ENCODE data around the gene SLC41A3. TPM values are rescaled to one million over a fixed set of nuclear protein-coding genes. Genes with fewer than 3 reads are reported as not detected.
"Not testable (repeated sequence)": the region's sequence is repeated elsewhere in the genome, so short reads cannot be mapped to it uniquely, and the experiment has no call there.

Gene SLC41A3
- total RNA-seq, 4 donors from 2014 or later, result 31.0 to 62.7 (median 37.5) TPM

DNA sequence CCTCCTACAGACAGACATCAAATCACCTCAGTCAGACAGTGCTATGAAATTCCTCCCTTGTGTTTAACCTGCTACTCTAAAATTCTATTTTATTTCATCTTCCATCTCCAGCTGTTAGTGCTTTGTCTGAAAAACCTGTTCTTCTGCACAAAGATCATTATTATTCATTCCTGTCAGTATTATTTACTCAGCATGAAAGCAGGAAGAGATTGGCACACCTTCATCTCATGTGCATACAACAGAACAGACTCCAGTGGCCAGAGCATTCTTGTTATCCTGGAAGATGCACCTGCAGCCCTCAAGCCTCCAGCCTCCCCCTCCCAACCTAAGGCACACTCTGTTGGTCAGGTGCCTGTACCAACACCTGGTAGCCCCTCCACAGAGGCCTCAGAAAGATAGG lies 116.8 kb downstream of the SLC41A3 start:
- Histone ChIP-seq H3K4me3 (no peak overlapping the region), H3K36me3 (no peaks in the 10 kb centered on the region), H3K4me1 (peaks cover 0 to 6% (median 0%) of the 10 kb centered on the region in 3 donors), H3K27ac (no peak overlapping the region), H3K9me3 (peaks cover 0 to 5% (median 0%) of the 10 kb centered on the region in 3 donors), H3K27me3 (peaks cover 19% of the 10 kb centered on the region)
- no peak for TF ChIP-seq EP300 (IDR thresholded peaks at IDR 0.05)
- no peak for ATAC-seq

DNA sequence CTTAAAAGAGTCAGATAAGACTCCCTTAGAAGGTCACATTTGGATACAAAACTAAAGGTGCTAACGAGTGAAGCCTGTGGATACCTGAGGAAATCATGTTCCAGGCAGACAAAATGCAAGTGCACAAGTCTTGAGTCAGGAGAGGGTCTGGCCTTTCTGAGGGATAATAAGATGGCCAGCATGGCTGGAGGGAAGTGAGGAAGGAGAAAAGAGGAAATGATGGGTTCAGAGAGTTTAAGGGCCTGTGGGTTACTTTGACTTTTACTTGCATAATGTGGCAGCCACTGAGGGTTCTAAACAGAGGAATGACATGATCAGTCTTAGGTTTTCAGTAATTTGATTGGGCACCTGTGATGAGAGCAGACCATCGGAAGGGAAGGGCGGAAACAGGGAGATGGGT lies 118.4 kb downstream of the SLC41A3 start:
- Histone ChIP-seq H3K9me3 (peaks cover 0 to 5% (median 0%) of the 10 kb centered on the region in 3 donors), H3K27ac (no peak overlapping the region), H3K36me3 (no peaks in the 10 kb centered on the region), H3K4me3 (no peak overlapping the region), H3K27me3 (peaks cover 12% of the 10 kb centered on the region), H3K4me1 (no peaks in the 10 kb centered on the region)
- 87 to 95% methylated on average over 3 of the region's 3 CpGs for WGBS, 2 donors (ENCODE audit: low coverage in 1 of 2)
- no peak for ATAC-seq
- no peak for TF ChIP-seq POLR2A (IDR thresholded peaks at IDR 0.05)

- 67 to 80% methylated on average over 1 of the region's 1 CpG for WGBS, 2 donors (ENCODE audit: low coverage in 1 of 2)
- not testable (repeated sequence) for H3K9me3 ChIP-seq, H3K27ac ChIP-seq, H3K36me3 ChIP-seq, H3K4me1 ChIP-seq, H3K4me3 ChIP-seq, ATAC-seq
- peaks cover 25% of the 10 kb centered on the region for H3K27me3 ChIP-seq
Measured at GRCh38 chr3:125963834-125964233, 120.1 kb downstream of the SLC41A3 start.

DNA sequence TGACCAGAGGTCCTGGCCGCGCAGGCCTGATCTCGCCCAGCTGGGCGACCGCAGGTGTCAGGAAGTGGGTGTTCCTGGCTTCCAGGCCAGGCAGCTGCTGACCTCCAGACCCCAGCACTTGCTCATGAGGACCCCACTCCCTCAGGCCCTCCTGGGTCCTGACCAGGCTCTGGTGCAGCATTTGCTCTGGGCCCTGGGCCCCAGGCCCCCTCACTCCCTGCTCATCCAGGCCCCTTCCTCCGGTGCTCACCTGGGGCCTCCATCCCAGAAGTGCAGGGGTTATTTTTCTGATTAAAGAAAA lies 122.7 kb downstream of the SLC41A3 start:
- WGBS, 2 donors (ENCODE audit: low coverage in 1 of 2), result 50 to 100% methylated on average over 1 to 2 of the region's 6 CpGs
- no peaks in the 10 kb centered on the region for H3K4me1 ChIP-seq
- no peak overlapping the region for H3K27ac ChIP-seq
- ATAC-seq, result no peak
- H3K36me3 ChIP-seq, result no peaks in the 10 kb centered on the region
- peaks cover 0 to 5% (median 0%) of the 10 kb centered on the region in 3 donors for H3K9me3 ChIP-seq
- no peak overlapping the region for H3K4me3 ChIP-seq
- no peak for TF ChIP-seq CTCF (IDR thresholded peaks at IDR 0.05)
- no peak for TF ChIP-seq POLR2AphosphoS5 (IDR thresholded peaks at IDR 0.05)
- TF ChIP-seq EP300 (IDR thresholded peaks at IDR 0.05), result no peak
- no peak for TF ChIP-seq POLR2A (IDR thresholded peaks at IDR 0.05)
- H3K27me3 ChIP-seq, result peaks cover 51% of the 10 kb centered on the region

GRCh38 chr3:125960456-125961288 lies 123.3 kb downstream of the SLC41A3 start:
- Histone ChIP-seq H3K36me3 (no peaks in the 10 kb centered on the region), H3K4me3 (no peak overlapping the region), H3K27ac (no peak overlapping the region), H3K27me3 (peaks cover 57% of the 10 kb centered on the region), H3K9me3 (peaks cover 0 to 5% (median 0%) of the 10 kb centered on the region in 3 donors), H3K4me1 (no peaks in the 10 kb centered on the region)
- TF ChIP-seq EP300 (IDR thresholded peaks at IDR 0.05) (no peak), POLR2AphosphoS5 (IDR thresholded peaks at IDR 0.05) (no peak), CTCF (IDR thresholded peaks at IDR 0.05) (no peak), POLR2A (IDR thresholded peaks at IDR 0.05) (no peak)
- WGBS, 2 donors (ENCODE audit: low coverage in 1 of 2), result no CpG with 5 or more reads among the region's 11 CpGs
- no peak for ATAC-seq

DNA sequence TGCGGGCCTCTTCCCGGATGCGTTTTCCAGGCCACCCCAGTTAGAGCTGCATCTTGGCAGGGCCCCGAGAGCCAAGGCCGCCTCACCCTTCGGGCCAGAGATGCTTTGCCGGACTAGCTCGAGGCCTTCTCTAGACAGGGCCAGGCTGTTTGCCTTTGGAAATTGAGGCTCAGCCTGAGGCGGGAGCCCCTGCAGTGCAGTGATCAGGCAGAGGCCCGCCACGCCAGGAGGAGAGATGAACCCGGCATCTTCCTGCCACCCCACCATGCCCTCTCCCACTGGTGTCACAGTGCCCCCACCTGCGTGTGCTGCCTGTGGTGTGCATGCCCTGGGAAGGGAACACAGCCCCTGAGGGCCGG lies 123.9 kb downstream of the SLC41A3 start:
- peaks cover 0 to 5% (median 0%) of the 10 kb centered on the region in 3 donors for H3K9me3 ChIP-seq
- H3K4me1 ChIP-seq, result no peaks in the 10 kb centered on the region
- ATAC-seq, result no peak
- no peaks in the 10 kb centered on the region for H3K36me3 ChIP-seq
- no peak for TF ChIP-seq CTCF (IDR thresholded peaks at IDR 0.05)
- TF ChIP-seq EP300 (IDR thresholded peaks at IDR 0.05), result no peak
- no peak overlapping the region for H3K4me3 ChIP-seq
- peaks cover 62% of the 10 kb centered on the region for H3K27me3 ChIP-seq
- 100% methylated on average over 1 of the region's 14 CpGs; no CpG with 5 or more reads in 1 of the 2 donors for WGBS, 2 donors (ENCODE audit: low coverage in 1 of 2)
- H3K27ac ChIP-seq, result no peak overlapping the region

Measured in gastroesophageal sphincter (tissue), 4 donors.